ENCODE measurements around the gene PRKAB1.
"Not testable (repeated sequence)": the region's sequence is repeated elsewhere in the genome, so short reads cannot be mapped to it uniquely, and the experiment has no call there.

The PRKAB1 gene, protein sequence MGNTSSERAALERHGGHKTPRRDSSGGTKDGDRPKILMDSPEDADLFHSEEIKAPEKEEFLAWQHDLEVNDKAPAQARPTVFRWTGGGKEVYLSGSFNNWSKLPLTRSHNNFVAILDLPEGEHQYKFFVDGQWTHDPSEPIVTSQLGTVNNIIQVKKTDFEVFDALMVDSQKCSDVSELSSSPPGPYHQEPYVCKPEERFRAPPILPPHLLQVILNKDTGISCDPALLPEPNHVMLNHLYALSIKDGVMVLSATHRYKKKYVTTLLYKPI

GRCh38 chr12:119667577-119668323 is at the start of gene PRKAB1:
Gene PRKAB1 (plus strand): TSS chr12:119668133. CDS start chr12:119668245, 112 bp downstream.
- DNase-seq = peak; percentile 96

DNA sequence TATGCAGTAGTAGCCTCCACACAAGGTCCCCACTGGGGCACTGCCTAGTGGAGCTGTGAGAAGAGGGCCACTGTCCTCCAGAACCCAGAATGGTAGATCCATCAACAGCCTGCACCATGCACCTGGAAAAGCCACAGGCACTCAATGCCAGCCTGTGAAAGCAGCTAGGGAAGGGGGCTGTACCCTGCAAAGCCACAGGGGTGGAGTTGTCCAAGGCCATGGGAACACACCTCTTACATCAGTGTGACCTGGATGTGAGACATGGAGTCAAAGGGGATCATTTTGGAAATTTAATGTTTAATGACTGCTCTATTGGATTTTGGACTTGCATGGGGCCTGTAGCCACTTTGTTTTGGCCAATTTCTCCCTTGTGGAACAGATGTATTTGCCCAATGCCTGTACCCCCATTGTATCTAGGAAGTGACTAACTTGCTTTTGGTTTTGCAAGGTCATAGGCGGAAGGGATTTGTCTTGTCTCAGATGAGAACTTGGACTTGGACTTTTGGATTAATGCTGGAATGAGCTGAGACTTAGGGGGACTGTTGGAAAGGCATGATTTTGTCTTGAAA is 49.5 kb upstream of the PRKAB1 start:
- not testable (repeated sequence) for DNase-seq

GRCh38 chr12:119620490-119620889 is 47.4 kb upstream of the PRKAB1 start:
- DNase-seq = no peak

GRCh38 chr12:119621878-119622277 is 46.1 kb upstream of the PRKAB1 start:
- peak; percentile 36 for DNase-seq

DNA sequence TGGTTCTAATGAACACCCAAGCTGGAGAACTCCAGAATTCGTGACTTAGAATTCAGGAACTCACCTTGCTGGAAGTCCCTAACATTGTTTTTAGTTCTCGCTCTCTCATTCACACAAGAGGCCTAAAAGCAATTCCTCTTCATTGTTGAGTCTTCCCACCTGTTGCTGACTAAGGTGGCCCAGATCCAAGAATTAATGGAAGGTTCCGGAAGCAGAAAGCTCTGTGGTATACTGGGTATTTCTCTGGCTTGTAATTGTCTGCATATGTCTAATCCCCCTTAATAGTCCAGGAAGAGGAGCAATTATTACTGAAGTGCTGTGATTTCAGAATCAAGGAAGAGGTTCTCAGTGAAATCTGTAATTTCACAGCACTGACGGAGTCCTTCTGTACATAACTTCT is 43.0 kb upstream of the PRKAB1 start:
- DNase-seq = no peak

GRCh38 chr12:119627019-119627643 is 40.8 kb upstream of the PRKAB1 start:
- DNase-seq = no peak

GRCh38 chr12:119627686-119628085 is 40.2 kb upstream of the PRKAB1 start:
- DNase-seq = no peak

DNA sequence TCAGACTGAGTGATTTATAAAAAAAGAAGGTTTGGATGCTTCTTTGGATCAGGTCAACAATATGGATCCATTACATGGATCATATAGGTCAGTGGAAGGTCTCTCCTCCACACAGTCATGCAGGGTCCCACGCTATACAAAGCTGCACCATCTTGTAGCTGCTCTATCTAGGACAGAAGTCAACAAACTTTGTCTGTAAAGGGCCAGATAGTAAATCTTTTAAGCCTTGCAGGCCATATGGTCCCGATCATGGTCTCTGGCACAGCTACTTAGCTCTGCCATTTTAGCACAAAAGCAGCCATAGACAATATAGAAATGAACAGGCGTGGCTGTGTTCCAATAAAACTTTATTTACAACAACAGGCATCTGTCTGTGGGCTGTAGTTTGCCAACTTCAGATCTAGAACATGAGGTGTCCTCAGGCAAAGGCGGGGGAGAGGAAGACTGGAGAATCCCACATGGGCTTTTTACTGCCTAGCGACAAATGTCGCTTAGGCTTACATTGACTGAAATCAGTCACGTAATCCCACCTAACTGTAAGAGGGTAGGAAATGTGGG is 37.6 kb upstream of the PRKAB1 start:
- no peak for DNase-seq

- DNase-seq = no peak
Measured at GRCh38 chr12:119630962-119631550, 36.9 kb upstream of the PRKAB1 start.

DNA sequence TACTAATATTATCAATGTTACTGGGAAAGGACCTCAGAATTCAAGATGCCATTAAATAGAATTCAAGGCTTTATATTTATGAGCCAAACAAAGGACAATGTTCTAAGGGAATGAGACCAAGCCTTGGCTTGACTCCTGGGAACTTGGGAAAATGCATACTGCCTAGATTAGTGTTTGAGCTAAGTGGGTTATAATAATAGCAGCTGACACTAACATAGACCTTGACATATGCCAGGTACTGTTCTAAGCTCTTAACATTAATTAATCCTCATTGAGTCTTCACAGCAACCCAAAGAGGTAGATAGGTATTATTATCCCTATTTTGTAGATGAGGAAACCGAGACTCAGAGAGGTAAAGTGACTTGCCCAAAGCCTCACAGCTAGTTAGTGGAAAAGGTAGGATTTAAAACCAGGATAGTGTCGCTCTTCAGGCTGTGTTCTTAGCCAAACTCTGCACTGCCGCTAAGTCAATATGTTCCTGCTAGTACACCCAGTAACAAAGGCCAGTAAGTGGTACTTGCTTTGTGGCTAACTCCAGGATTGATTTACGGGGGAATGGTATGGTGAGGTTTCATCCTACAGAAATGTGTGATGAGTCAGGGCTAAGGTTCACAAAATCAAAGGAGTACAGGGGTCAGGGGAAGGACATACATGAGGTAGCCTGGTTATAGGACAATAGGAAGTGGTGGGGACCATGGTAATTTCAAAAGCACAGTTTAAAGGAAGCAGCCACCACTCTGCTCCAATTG is 35.8 kb upstream of the PRKAB1 start:
- DNase-seq = peak; percentile 8

DNA sequence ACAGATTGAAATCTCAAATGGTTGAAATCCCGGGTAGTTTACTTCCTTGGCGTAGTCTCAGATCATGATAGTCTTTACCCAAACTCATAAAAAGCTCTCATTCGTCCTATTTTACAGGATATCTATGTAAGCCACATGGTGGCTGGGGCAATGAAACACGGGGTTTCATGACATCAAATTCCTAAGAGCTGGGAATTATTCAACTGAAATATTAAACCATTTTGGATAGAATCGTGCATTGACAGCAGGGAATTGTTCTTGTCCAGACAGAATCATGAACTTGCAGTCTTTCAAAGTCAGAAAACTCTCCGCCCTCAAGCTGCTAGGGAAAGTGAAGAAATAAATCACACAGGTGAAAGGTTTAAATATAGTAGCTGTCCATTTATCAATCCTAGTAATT is 33.2 kb upstream of the PRKAB1 start:
- no peak for DNase-seq

DNA sequence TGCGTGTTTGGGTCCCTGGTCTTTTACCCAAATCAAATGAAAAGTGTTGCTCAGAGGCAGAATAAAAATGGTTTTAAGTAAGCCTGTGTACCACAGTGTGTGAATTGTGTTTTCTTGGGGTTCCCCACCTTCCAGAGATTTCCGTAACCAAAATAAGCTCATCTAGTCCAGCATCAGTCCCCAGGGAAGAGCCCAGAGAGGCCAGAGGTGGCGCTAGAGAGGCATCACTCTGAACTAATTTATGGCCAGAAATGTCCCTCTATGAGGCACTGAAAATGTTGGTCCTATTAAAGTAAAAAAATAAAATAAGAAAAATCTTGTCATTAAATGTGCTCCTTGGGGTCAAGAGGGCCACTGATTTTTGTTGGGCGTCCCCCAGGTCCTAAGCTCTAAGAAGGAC is 24.9 kb upstream of the PRKAB1 start:
- DNase-seq = no peak

GRCh38 chr12:119644930-119645329 is 23.0 kb upstream of the PRKAB1 start:
- DNase-seq = no peak

DNA sequence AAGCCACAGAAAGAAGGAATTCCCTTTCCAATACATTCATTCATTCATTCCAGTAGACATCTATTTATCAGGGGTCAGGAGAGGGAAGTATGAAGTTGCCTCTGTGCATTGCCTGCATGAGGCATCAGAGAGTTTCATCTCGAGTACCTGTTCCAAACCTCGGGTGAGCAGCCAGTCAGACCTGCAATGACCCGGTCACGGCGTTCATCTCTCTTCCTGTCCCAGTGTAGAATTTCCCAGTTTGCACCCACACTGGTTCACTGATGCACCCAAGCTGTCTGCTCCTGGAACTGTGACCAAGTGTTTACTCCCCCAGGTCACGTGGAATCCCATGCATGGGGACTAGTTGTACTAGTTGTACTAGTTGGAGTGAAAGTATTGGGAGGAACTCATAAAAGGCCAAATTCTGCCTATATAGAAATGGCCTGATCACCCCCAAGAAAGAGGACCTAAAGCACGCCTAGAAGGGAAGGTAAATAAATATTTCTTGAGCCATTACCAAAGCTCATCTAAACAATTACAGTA is 22.3 kb upstream of the PRKAB1 start:
- DNase-seq = no peak

- DNase-seq = peak; percentile 34
Measured at GRCh38 chr12:119649202-119649808, 18.6 kb upstream of the PRKAB1 start.

- DNase-seq = no peak
Measured at GRCh38 chr12:119652665-119653064, 15.3 kb upstream of the PRKAB1 start.

DNA sequence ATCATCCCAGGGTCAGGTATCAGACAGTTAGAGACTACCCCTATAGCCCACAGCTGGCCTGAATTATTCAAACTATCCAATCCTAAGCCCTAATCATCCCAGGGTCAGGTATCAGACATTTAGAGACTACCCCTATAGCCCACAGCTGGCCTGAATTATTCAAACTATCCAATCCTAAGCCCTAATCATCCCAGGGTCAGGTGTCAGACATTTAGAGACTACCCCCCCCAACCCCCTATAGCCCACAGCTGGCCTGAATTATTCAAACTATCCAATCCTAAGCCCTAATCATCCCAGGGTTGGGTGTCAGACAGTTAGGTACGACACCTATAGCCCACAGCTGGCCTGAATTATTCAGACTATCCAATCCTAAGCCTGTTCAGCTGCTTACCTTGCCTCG is 10.9 kb upstream of the PRKAB1 start:
- not testable (repeated sequence) for DNase-seq

DNA sequence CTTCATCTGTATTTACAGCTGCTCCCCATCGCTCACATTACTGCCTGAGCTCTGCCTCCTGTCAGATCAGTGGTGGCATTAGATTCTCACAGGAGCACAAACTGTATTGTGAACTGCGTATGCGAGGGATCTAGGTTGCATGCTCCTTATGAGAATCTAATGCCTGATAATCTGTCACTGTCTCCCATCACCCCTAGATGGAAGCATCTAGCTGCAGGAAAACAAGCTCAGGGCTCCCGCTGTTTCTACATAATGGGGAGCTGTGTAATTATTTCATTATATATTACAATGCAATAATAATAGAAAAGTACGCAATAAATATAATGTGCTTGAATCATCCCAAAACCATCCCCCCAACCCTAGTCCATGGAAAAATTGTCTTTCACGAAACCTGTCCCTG is 9.8 kb upstream of the PRKAB1 start:
- DNase-seq = not testable (repeated sequence)

- no peak for DNase-seq
Measured at GRCh38 chr12:119659289-119659897, 8.5 kb upstream of the PRKAB1 start.

GRCh38 chr12:119660076-119660475 is 7.9 kb upstream of the PRKAB1 start:
- DNase-seq = no peak

GRCh38 chr12:119661882-119662281 is 6.1 kb upstream of the PRKAB1 start:
- no peak for DNase-seq

Measured in kidney glomerular epithelial cell (primary cell).